ENCODE results near the gene ARHGAP24. TPM values are rescaled to one million over a fixed set of nuclear protein-coding genes. Genes with fewer than 3 reads are reported as not detected.

ARHGAP24 gene
- total and polyA plus RNA-seq, 10 of the 15 experiments (the other 5 are each of a cell fraction or from before 2014, with no cell fraction given): 0.10 to 4.2 (median 0.52) TPM

DNA sequence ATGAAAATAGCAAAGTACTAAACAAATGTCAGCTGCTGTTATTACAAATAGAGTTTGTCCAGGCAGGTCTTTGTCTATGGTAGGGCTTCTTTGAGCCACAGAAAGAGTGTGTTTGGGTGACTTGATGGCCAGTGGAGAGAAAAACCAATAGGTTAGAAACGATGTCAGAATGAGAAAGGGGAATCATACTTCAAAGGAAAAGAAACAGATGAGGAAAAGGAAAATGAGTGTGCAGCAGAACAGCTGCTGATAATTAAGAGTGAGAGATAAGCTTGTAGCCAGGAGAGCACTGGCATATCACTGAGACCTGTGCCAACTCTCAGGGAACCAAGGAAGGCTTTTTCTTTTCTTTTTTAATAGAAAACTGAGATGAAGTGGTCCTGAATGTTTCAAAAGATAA, 257.2 kb downstream of the ARHGAP24 start (continued):
- TF ChIP-seq, protein P1, sequence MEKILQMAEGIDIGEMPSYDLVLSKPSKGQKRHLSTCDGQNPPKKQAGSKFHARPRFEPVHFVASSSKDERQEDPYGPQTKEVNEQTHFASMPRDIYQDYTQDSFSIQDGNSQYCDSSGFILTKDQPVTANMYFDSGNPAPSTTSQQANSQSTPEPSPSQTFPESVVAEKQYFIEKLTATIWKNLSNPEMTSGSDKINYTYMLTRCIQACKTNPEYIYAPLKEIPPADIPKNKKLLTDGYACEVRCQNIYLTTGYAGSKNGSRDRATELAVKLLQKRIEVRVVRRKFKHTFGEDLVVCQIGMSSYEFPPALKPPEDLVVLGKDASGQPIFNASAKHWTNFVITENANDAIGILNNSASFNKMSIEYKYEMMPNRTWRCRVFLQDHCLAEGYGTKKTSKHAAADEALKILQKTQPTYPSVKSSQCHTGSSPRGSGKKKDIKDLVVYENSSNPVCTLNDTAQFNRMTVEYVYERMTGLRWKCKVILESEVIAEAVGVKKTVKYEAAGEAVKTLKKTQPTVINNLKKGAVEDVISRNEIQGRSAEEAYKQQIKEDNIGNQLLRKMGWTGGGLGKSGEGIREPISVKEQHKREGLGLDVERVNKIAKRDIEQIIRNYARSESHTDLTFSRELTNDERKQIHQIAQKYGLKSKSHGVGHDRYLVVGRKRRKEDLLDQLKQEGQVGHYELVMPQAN (conservative IDR thresholded peaks at IDR 0.05): no peak
- TF ChIP-seq E4F1 (IDR thresholded peaks at IDR 0.05; ENCODE audit: borderline replicate concordance, partially characterized antibody): no peak
- TF ChIP-seq, protein P2, sequence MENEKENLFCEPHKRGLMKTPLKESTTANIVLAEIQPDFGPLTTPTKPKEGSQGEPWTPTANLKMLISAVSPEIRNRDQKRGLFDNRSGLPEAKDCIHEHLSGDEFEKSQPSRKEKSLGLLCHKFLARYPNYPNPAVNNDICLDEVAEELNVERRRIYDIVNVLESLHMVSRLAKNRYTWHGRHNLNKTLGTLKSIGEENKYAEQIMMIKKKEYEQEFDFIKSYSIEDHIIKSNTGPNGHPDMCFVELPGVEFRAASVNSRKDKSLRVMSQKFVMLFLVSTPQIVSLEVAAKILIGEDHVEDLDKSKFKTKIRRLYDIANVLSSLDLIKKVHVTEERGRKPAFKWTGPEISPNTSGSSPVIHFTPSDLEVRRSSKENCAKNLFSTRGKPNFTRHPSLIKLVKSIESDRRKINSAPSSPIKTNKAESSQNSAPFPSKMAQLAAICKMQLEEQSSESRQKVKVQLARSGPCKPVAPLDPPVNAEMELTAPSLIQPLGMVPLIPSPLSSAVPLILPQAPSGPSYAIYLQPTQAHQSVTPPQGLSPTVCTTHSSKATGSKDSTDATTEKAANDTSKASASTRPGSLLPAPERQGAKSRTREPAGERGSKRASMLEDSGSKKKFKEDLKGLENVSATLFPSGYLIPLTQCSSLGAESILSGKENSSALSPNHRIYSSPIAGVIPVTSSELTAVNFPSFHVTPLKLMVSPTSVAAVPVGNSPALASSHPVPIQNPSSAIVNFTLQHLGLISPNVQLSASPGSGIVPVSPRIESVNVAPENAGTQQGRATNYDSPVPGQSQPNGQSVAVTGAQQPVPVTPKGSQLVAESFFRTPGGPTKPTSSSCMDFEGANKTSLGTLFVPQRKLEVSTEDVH (IDR thresholded peaks at IDR 0.05; ENCODE audit: low read depth, partially characterized antibody): no peak
- TF ChIP-seq DPF2 (IDR thresholded peaks at IDR 0.05): peak; percentile 63; the same call in 1 of the 2 replicates
- no peak for TF ChIP-seq NBN (IDR thresholded peaks at IDR 0.05)
- no peak for TF ChIP-seq POLR2A (IDR thresholded peaks at IDR 0.05; ENCODE audit: low read depth, low read length)
- no peak for TF ChIP-seq SP1 (IDR thresholded peaks at IDR 0.05; ENCODE audit: low read depth, low read length)
- TF ChIP-seq NR2C1 (IDR thresholded peaks at IDR 0.05): no peak
- no peak for TF ChIP-seq PKNOX1 (IDR thresholded peaks at IDR 0.05)
- TF ChIP-seq ZBTB33 (IDR thresholded peaks at IDR 0.05): no peak
- TF ChIP-seq SREBF1 (IDR thresholded peaks at IDR 0.05; ENCODE audit: low read length): no peak
- no peak for TF ChIP-seq ZNF687 (IDR thresholded peaks at IDR 0.05)
- TF ChIP-seq MYB (IDR thresholded peaks at IDR 0.05; ENCODE audit: borderline replicate concordance, low read depth, low read length): no peak
- TF ChIP-seq CHD2 (IDR thresholded peaks at IDR 0.05; ENCODE audit: borderline replicate concordance, low read depth, low read length): no peak
- TF ChIP-seq SUZ12 (IDR thresholded peaks at IDR 0.05; ENCODE audit: unreplicated experiment): no peak
